HG03060 (cell line): ENCODE data around the gene CFAP65.

Experiments
- ATAC-seq: cut with Tn5 transposase; IDR thresholded peaks from one replicate; pipeline ENCODE4 v1.9.1; 2021; ENCODE audit warnings: low read depth, moderate number of reproducible peaks; ENCODE audit not compliant: unreplicated experiment

CFAP65 gene

DNA sequence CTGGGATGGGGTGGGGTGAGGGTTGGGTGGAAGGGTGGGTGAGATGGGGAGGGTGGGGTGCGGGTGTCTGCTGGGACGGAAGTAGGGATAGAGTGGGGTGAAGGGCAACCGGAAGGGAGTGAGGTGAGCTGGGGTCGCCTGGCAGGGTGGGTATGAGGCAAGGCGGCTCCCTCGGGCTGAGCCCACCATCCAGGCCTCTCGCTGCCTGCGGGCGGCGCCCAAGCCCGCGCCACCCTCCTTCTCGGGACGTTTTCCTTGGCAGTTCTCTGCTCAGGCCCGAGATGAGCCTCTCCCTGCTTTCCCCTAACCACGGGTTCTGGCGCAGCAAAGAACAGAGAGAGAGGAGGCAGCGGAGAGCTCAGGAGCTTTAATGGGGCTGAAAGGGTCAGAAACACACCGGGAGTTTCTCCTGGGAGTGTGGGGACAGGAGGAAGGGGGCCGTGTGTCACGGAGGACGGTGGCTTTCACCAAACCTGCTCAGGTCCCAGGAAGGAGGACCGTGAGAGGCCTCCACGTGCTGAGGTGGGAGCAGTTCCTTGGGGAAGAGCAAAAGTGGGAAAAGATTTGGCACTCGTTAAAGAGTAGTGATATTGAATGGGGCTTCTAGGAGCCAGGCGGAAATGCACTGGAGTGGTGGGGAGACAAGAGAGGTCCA is 60.5 kb downstream of the CFAP65 start:
- no peak for ATAC-seq

DNA sequence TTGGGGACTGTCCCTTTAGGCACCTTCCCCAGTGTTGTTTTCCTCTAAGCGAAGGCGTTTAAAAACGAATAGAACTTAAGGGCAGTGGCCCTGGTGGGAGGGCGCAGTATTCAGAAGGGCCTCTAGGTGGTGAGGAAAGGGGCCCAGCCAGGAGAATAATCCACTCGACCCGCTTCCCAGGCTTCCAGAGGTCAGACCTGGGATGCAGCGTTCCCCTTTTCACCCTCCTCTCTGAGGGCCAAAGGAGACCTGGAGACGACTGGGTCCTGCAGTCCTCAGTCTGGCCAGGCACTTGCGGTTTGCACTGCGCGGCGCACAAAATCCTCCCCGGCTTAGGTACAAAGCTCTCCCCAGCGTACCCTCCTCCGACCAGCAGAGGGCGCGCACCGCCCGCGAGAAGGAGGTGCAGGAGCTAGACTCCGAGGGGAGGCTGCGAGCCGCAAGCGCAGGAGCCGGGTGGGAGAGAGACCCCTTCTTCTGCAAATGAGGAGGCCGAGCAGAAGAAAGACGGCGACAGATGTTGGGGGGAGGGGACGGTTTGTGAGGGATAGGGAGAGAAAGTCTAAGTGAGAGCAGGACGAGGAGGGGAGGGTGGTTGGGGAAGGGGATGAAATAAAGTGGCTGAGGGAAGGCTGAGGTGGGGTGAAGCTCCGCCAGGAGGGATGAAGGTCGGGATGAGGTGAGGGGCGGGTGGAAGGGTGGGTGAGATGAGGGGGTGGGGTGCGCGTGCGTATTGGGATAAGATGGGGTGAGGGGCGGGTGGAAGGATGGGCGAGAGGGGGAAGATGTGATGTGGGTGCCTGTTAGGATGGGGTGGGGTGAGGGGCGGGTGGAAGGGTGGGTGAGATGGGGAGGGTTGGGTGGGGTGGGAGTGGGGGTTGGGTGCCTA is 61.2 kb downstream of the CFAP65 start:
- no peak for ATAC-seq

DNA sequence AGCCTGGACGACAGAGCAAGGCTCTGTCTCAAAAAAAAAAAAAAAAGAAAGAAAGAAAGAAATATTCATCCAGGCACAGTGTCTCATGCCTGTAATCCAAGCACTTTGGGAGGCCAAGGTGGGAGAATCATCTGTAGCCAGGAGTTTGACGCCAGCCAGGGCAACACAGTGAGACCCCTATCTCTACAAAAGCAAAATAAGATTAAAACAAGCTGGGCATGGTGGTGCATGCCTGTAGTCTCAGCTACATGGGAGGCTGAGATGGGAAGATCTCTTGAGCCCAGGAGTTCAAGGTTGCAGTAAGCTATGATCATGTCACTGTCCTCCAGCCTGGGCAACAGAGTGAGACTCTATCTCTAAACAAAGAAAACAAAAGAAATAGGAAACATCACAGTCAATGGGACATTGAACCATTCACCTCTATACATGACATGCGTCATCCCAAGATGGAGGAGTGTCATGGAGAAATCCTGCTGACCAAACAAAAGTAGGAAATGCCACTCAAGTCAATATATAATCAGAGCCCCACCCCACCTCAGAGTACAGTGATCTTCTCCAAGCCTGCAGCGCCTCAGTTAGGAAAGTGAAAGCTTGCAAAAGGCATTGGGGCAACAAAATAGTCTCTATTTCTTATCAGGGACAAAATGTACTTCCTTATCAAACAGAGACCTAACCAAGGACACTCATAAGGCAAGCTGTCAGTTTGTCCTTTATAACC is 66.1 kb downstream of the CFAP65 start:
- ATAC-seq, result no peak

- no peak for ATAC-seq
These were observed 70.4 kb downstream of the CFAP65 start for GRCh38 chr2:218970894-218971293.

GRCh38 chr2:218964041-218964771 is 77.1 kb downstream of the CFAP65 start:
- no peak for ATAC-seq

GRCh38 chr2:218963601-218964000 is 77.7 kb downstream of the CFAP65 start:
- ATAC-seq, result no peak

- ATAC-seq, result no peak
These were observed 78.3 kb downstream of the CFAP65 start for GRCh38 chr2:218962859-218963492.

- no peak for ATAC-seq
These were observed 79.4 kb downstream of the CFAP65 start for GRCh38 chr2:218961651-218962570.

- ATAC-seq, result no peak
These were observed 80.1 kb downstream of the CFAP65 start for GRCh38 chr2:218961229-218961628.

- ATAC-seq, result no peak
These were observed 80.8 kb downstream of the CFAP65 start for GRCh38 chr2:218960309-218961165.

DNA sequence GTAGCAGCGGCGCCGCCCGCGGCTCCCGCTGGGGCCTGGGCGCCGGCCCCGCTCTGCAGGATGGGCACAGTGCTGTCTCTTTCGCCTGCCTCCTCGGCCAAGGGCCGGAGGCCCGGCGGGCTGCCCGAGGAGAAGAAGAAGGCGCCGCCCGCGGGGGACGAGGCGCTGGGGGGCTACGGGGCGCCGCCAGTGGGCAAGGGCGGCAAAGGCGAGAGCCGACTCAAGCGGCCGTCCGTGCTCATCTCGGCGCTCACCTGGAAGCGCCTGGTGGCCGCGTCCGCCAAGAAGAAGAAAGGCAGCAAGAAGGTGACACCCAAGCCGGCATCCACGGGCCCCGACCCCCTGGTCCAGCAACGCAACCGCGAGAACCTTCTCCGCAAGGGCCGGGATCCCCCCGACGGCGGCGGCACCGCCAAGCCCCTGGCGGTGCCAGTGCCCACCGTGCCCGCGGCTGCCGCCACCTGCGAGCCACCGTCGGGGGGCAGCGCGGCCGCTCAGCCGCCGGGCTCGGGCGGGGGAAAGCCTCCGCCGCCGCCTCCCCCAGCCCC is 81.5 kb downstream of the CFAP65 start:
- ATAC-seq, result no peak

GRCh38 chr2:218959141-218959731 is 82.1 kb downstream of the CFAP65 start, which contains the start of gene CDK5R2:
CDK5R2 (plus strand) TSS chr2:218959666; CDS start chr2:218959821, 155 bp downstream.
- peak; percentile 84 for ATAC-seq

- ATAC-seq, result no peak
These were observed 83.0 kb downstream of the CFAP65 start for GRCh38 chr2:218958276-218958675.

DNA sequence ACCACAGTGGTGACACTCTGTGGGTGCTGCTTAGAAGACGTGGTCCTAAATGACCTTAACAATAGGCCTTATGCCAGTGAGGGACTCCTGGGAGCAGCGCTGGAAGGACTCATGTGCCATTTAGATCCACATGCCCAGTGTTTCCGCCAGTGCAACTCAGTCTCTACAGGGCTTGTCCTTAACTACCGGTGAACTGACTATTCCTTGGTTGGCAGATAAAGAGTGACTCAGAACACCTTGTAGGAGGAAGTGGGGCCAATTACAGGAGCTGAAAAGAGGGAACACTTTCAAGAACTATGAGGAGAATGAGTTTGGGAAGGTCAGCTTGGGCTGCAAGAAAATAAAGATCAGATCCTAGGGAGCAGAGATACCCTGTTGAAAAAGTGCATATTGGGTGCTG is 83.6 kb downstream of the CFAP65 start:
- ATAC-seq, result no peak

DNA sequence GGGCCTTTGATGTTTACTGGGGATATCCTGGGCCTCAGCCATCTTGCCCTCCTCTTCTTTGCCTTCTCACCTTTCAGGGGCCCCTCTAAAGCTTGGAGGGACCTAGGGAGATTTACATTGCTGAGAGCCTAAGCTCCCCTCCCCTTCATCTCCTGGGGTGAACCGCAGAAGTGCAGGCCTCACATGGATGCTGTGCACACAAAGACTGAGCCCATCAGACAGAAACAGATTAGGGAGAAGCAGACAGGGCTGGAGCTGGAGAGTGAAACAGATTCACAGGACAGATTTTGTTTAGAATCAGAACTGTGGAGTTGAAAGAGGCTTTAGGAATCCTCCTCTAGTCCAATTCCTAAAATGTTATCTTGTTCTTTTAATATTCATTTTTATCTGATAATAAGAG is 85.3 kb downstream of the CFAP65 start:
- no peak for ATAC-seq

DNA sequence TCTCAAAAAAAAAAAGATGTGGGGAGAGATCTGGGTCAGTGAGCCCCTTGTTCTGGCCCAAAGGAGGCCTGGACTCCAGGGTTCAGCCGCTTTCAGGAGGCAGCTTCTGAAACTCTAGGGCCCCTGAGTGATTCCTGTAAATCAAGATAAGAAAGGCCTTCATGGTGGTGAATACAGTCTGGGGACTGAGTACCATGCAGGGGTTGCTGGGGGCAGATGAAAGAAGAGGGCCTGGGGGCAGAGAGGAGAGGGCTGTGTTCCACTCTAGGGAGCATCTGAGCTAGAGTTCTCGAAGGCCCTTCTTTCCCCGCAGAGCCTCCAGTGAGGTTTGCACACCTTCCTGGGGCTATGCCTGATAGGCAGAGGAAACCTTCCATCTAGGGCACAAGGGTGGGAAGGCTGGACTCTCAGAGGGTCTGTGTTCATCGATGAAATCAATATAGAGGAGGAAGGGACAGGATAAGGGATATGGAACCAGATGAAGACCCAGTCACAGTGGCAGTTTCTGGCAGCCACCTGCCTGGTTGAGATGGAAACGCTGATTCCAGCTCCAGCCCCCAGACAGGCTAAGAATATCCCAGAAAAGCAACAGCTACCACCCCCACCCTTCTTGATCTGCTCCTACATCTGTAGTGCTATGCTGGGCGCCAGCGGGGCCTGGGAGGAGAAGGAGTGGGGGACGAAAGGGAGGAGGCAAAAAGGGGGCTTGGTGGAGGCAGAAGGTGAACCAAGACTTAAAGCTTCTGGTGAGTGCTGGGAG is 86.6 kb downstream of the CFAP65 start:
- ATAC-seq, result no peak
